Stimulated activated CD8-positive, alpha-beta memory T cell treated with anti-CD3 and anti-CD28 coated beads, Interleukin-15, amount 100 ng/mL, for 48 hours (primary cell): ENCODE data around the gene S100A12.

Experiments used
- DNase-seq, 2 donors: peaks; one replicate each; pipeline ENCODE4 v3.0.0-alpha.2; 2020; ENCODE audit warnings: low read depth in 2 of 2

The S100A12 gene

GRCh38 chr1:153336650-153337049, 38.8 kb downstream of the S100A12 start:
- DNase-seq: no peak

DNA sequence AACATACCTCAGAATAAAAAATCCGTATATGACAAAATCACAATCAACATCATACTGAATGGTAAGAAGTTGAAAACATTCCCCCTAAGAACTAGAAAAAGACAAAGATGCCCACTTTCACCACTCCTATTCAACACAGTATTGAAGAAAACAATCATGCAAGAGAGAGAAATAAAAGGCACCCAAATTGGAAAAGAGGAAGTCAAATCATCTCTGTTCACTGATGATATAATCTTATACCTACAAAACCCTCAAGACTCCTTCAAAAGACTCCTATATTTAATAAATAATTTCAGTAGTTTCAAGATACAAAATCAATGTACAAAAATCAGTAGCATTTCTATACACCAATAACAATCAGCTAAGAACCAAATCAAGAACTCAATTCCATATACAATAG, 41.5 kb downstream of the S100A12 start:
- DNase-seq: no peak

- no peak for DNase-seq
Observed at GRCh38 chr1:153324912-153325311, 50.5 kb downstream of the S100A12 start.
